ENCODE measurements around the gene PTPRD. TPM values are rescaled to one million over a fixed set of nuclear protein-coding genes. Genes with fewer than 3 reads are reported as not detected.
A peak's percentile ranks its signal among the peaks of the same experiment; 100 is the strongest.

Gene PTPRD
- total and polyA plus RNA-seq, 2 donors from 2014 or later = 6.4 to 78.9 TPM

GRCh38 chr9:10235376-10235775 is 377.4 kb downstream of the PTPRD start:
- FAIRE-seq = no peak

GRCh38 chr9:10232352-10232930 is 380.4 kb downstream of the PTPRD start:
- no peak overlapping the region for H3K27ac ChIP-seq (ENCODE audit: low read depth in 2 of 2, low read length in 2 of 2)
- intact Hi-C loops (cut with DNase I) = no loop called here
- no peak overlapping the region for H3K4me3 ChIP-seq (ENCODE audit: low read length in 3 of 3)
- no peaks in the 10 kb centered on the region for H3K9me3 ChIP-seq (ENCODE audit: control insufficient read depth in 2 of 3, insufficient read depth in 1 of 3, low read length in 3 of 3)
- no peak overlapping the region for H3K9ac ChIP-seq (ENCODE audit: low read length in 3 of 3)
- H3K27me3 ChIP-seq (ENCODE audit: control insufficient read depth, insufficient read depth, low read length) = no peaks in the 10 kb centered on the region
- H3K36me3 ChIP-seq (ENCODE audit: control insufficient read depth in 2 of 3, insufficient read depth in 3 of 3, low read length in 3 of 3) = no peaks in the 10 kb centered on the region
- peak in 1 of 5 donors; percentile 9 for DNase-seq
- FAIRE-seq = no peak
- H3K4me1 ChIP-seq (ENCODE audit: control insufficient read depth in 2 of 3, insufficient read depth in 2 of 3, low read depth in 1 of 3, low read length in 3 of 3) = no peaks in the 10 kb centered on the region
- no peak for TF ChIP-seq CTCF (IDR thresholded peaks at IDR 0.05; ENCODE audit: borderline replicate concordance, extremely low read depth, insufficient read depth)

More at GRCh38 chr9:10235376-10235775, 377.4 kb downstream of the PTPRD start:
- H3K9ac ChIP-seq (ENCODE audit: low read length in 3 of 3) = no peak overlapping the region
- no peak for TF ChIP-seq CTCF (IDR thresholded peaks at IDR 0.05; ENCODE audit: borderline replicate concordance, extremely low read depth, insufficient read depth)
- no peaks in the 10 kb centered on the region for H3K9me3 ChIP-seq (ENCODE audit: control insufficient read depth in 2 of 3, insufficient read depth in 1 of 3, low read length in 3 of 3)
- H3K4me1 ChIP-seq (ENCODE audit: control insufficient read depth in 2 of 3, insufficient read depth in 2 of 3, low read depth in 1 of 3, low read length in 3 of 3) = no peaks in the 10 kb centered on the region
- no peak for DNase-seq
- no peak overlapping the region for H3K4me3 ChIP-seq (ENCODE audit: low read length in 3 of 3)
- H3K27ac ChIP-seq (ENCODE audit: low read depth in 2 of 2, low read length in 2 of 2) = no peak overlapping the region
- H3K36me3 ChIP-seq (ENCODE audit: control insufficient read depth in 2 of 3, insufficient read depth in 3 of 3, low read length in 3 of 3) = no peaks in the 10 kb centered on the region
- no peaks in the 10 kb centered on the region for H3K27me3 ChIP-seq (ENCODE audit: control insufficient read depth, insufficient read depth, low read length)
- intact Hi-C loops (cut with DNase I) = no loop called here

GRCh38 chr9:10230512-10230911 is 382.3 kb downstream of the PTPRD start:
- no peak overlapping the region for H3K27ac ChIP-seq (ENCODE audit: low read depth in 2 of 2, low read length in 2 of 2)
- no peak overlapping the region for H3K4me3 ChIP-seq (ENCODE audit: low read length in 3 of 3)
- intact Hi-C loops (cut with DNase I) = no loop called here
- no peak for TF ChIP-seq CTCF (IDR thresholded peaks at IDR 0.05; ENCODE audit: borderline replicate concordance, extremely low read depth, insufficient read depth)
- H3K9ac ChIP-seq (ENCODE audit: low read length in 3 of 3) = no peak overlapping the region
- H3K36me3 ChIP-seq (ENCODE audit: control insufficient read depth in 2 of 3, insufficient read depth in 3 of 3, low read length in 3 of 3) = no peaks in the 10 kb centered on the region
- DNase-seq = no peak
- H3K4me1 ChIP-seq (ENCODE audit: control insufficient read depth in 2 of 3, insufficient read depth in 2 of 3, low read depth in 1 of 3, low read length in 3 of 3) = no peaks in the 10 kb centered on the region
- FAIRE-seq = no peak
- H3K27me3 ChIP-seq (ENCODE audit: control insufficient read depth, insufficient read depth, low read length) = no peaks in the 10 kb centered on the region
- no peaks in the 10 kb centered on the region for H3K9me3 ChIP-seq (ENCODE audit: control insufficient read depth in 2 of 3, insufficient read depth in 1 of 3, low read length in 3 of 3)

GRCh38 chr9:10228082-10228481 is 384.7 kb downstream of the PTPRD start:
- no peaks in the 10 kb centered on the region for H3K9me3 ChIP-seq (ENCODE audit: control insufficient read depth in 2 of 3, insufficient read depth in 1 of 3, low read length in 3 of 3)
- H3K27ac ChIP-seq (ENCODE audit: low read depth in 2 of 2, low read length in 2 of 2) = no peak overlapping the region
- H3K4me1 ChIP-seq (ENCODE audit: control insufficient read depth in 2 of 3, insufficient read depth in 2 of 3, low read depth in 1 of 3, low read length in 3 of 3) = no peaks in the 10 kb centered on the region
- H3K9ac ChIP-seq (ENCODE audit: low read length in 3 of 3) = no peak overlapping the region
- no peaks in the 10 kb centered on the region for H3K27me3 ChIP-seq (ENCODE audit: control insufficient read depth, insufficient read depth, low read length)
- no peak for FAIRE-seq
- intact Hi-C loops (cut with DNase I) = no loop called here
- no peak overlapping the region for H3K4me3 ChIP-seq (ENCODE audit: low read length in 3 of 3)
- H3K36me3 ChIP-seq (ENCODE audit: control insufficient read depth in 2 of 3, insufficient read depth in 3 of 3, low read length in 3 of 3) = no peaks in the 10 kb centered on the region
- no peak for TF ChIP-seq CTCF (IDR thresholded peaks at IDR 0.05; ENCODE audit: borderline replicate concordance, extremely low read depth, insufficient read depth)
- no peak for DNase-seq

Measured in kidney (tissue), 14 donors.